Measurements from ENCODE around the gene RGL2. TPM values are rescaled to one million over a fixed set of nuclear protein-coding genes. Genes with fewer than 3 reads are reported as not detected.

Gene RGL2
- total and polyA plus RNA-seq, 2 of the 13 experiments (the other 11 are each of a cell fraction or from before 2014, with no cell fraction given): 22.9 to 47.4 TPM

- TF ChIP-seq ZHX2 (IDR thresholded peaks at IDR 0.05; ENCODE audit: low read depth) (no peak), ZHX2 (CRISPR knock-in tag; IDR thresholded peaks at IDR 0.05; ENCODE audit: borderline replicate concordance) (no peak), ZNF746 (CRISPR knock-in tag; IDR thresholded peaks at IDR 0.05) (0 out of 2 replicates have a peak, but pooled peaks have one; percentile 19), THRA (CRISPR knock-in tag; IDR thresholded peaks at IDR 0.05; ENCODE audit: borderline replicate concordance) (no peak), CHD4 (IDR thresholded peaks at IDR 0.05; ENCODE audit: borderline replicate concordance, low read length) (no peak), ZNF687 (CRISPR knock-in tag; IDR thresholded peaks at IDR 0.05) (peak; percentile 50), ZNF703 (CRISPR knock-in tag; IDR thresholded peaks at IDR 0.05; ENCODE audit: borderline replicate concordance) (peak; percentile 56; the same call in 1 of the 2 replicates), ZNF878 (CRISPR knock-in tag; IDR thresholded peaks at IDR 0.05) (0 out of 2 replicates have a peak, but pooled peaks have one; percentile 13), TERF1 (CRISPR knock-in tag; IDR thresholded peaks at IDR 0.05) (no peak), KMT2B (CRISPR knock-in tag; IDR thresholded peaks at IDR 0.05) (no peak), ERF (CRISPR knock-in tag; IDR thresholded peaks at IDR 0.05) (no peak), ZNF639 (CRISPR knock-in tag; conservative IDR thresholded peaks at IDR 0.05) (no peak), CAMTA2 (CRISPR knock-in tag; IDR thresholded peaks at IDR 0.05; ENCODE audit: borderline replicate concordance) (no peak)
Measured at GRCh38 chr6:33323623-33323948, 24.8 kb upstream of the RGL2 start (continued).

Data from HepG2 (cell line).